Neural cell (in vitro differentiated cells): ENCODE data around the gene PDE8A. TPM values are rescaled to one million over a fixed set of nuclear protein-coding genes. Genes with fewer than 3 reads are reported as not detected.

Source experiments
- H2AFZ ChIP-seq: fragments of 200-600, 300-800 bp; sonication (generic), shearing (Covaris generic); 2 replicates; pipeline ENCODE4 v1.6.0; 2014; ENCODE audit warnings: low read depth, mild to moderate bottlenecking, antibody characterized with exemption, low read length, moderate library complexity
- H3F3A ChIP-seq: fragments of 200-600 bp; shearing (Covaris generic); 2 replicates; pipeline ENCODE4 v1.6.1; 2016; ENCODE audit warnings: mild to moderate bottlenecking, moderate library complexity, mixed read lengths, antibody characterized with exemption, low read length; ENCODE audit not compliant: insufficient read depth, poor library complexity, severe bottlenecking
- H3K27ac ChIP-seq: fragments of 200-600, 300-800 bp; sonication (generic), shearing (Covaris generic); 2 replicates; pipeline ENCODE4 v1.5.1; 2014; ENCODE audit warnings: mild to moderate bottlenecking, low read length, moderate library complexity
- H3K27me3 ChIP-seq: fragments of 300-800, 200-600 bp; sonication (generic), shearing (Covaris generic); 2 replicates; pipeline ENCODE4 v1.6.0; 2014; ENCODE audit warnings: mild to moderate bottlenecking, low read depth, low read length, moderate library complexity; ENCODE audit not compliant: insufficient read depth
- H3K36me3 ChIP-seq: fragments of 300-800, 200-600 bp; sonication (generic), shearing (Covaris generic); 2 replicates; pipeline ENCODE4 v1.5.1; 2014; ENCODE audit warnings: mild to moderate bottlenecking, antibody characterized with exemption, low read length, moderate library complexity; ENCODE audit not compliant: insufficient read depth
- H3K4me2 ChIP-seq: fragments of 300-800, 200-600 bp; sonication (generic), shearing (Covaris generic); 2 replicates; pipeline ENCODE4 v1.6.0; 2014; ENCODE audit warnings: mild to moderate bottlenecking, low read length
- H3K4me3 ChIP-seq: fragments of 300-800, 200-600 bp; sonication (generic), shearing (Covaris generic); 2 replicates; pipeline ENCODE4 v1.5.1; 2014; ENCODE audit warnings: mild to moderate bottlenecking, low read length, moderate library complexity
- H3K79me2 ChIP-seq: fragments of 200-600 bp; shearing (Covaris generic); replicated peaks from 2 replicates; pipeline ENCODE4 v1.6.0; 2014; ENCODE audit warnings: mild to moderate bottlenecking, low read length, moderate library complexity; ENCODE audit not compliant: insufficient read depth
- H3K9ac ChIP-seq: fragments of 300-800, 200-600 bp; sonication (generic), shearing (Covaris generic); 2 replicates; pipeline ENCODE4 v1.6.1; 2016; ENCODE audit warnings: mild to moderate bottlenecking, low read length, mixed read lengths
- H3K9me2 ChIP-seq: fragments of 200-600 bp; shearing (Covaris generic); 2 replicates; pipeline ENCODE4 v1.6.1; 2016; ENCODE audit warnings: mild to moderate bottlenecking, low read length, mixed read lengths; ENCODE audit not compliant: insufficient read depth
- H3K9me3 ChIP-seq: fragments of 200-600, 300-800 bp; sonication (generic), shearing (Covaris generic); 2 replicates; pipeline ENCODE4 v1.6.1; 2016; ENCODE audit warnings: mild to moderate bottlenecking, mixed run types, low read length, moderate library complexity, mixed read lengths
- H4K20me1 ChIP-seq: fragments of 200-600 bp; shearing (Covaris generic); 2 replicates; pipeline ENCODE4 v1.6.1; 2016; ENCODE audit warnings: mild to moderate bottlenecking, mixed run types; ENCODE audit not compliant: insufficient read depth
- CTCF ChIP-seq: fragments of 450-650 bp; IDR thresholded peaks from 2 replicates; pipeline ENCODE4 v1.5.1; 2014; ENCODE audit warnings: antibody characterized with exemption, mild to moderate bottlenecking, moderate library complexity; ENCODE audit not compliant: poor library complexity, severe bottlenecking
- EP300 ChIP-seq: fragments of 450-650 bp; conservative IDR thresholded peaks from 2 replicates; pipeline ENCODE4 v1.6.1; 2014; ENCODE audit warnings: antibody characterized with exemption, mild to moderate bottlenecking, moderate library complexity; ENCODE audit not compliant: poor library complexity, severe bottlenecking
- EZH2 ChIP-seq: fragments of 200-600, 300-800 bp; shearing (Covaris generic), sonication (generic); IDR thresholded peaks from 2 replicates; pipeline ENCODE4 v1.6.1; 2014; ENCODE audit warnings: antibody characterized with exemption, low read length, borderline replicate concordance, mild to moderate bottlenecking; ENCODE audit not compliant: insufficient read depth, poor library complexity, severe bottlenecking
- MXI1 ChIP-seq: fragments of 450-650 bp; conservative IDR thresholded peaks from 2 replicates; pipeline ENCODE4 v1.6.1; 2014; ENCODE audit warnings: antibody characterized with exemption, mild to moderate bottlenecking; ENCODE audit not compliant: poor library complexity, severe bottlenecking
- POLR2AphosphoS5 ChIP-seq: IDR thresholded peaks from 2 replicates; pipeline ENCODE4 v1.6.1; 2012
- RAD21 ChIP-seq: fragments of 450-650 bp; conservative IDR thresholded peaks from 2 replicates; pipeline ENCODE4 v1.6.1; 2014; ENCODE audit warnings: antibody characterized with exemption, mild to moderate bottlenecking, moderate library complexity
- REST ChIP-seq: IDR thresholded peaks from 2 replicates; pipeline ENCODE4 v1.6.1; 2012; ENCODE audit warnings: borderline replicate concordance
- SMC3 ChIP-seq: fragments of 450-650 bp; conservative IDR thresholded peaks from 2 replicates; pipeline ENCODE4 v1.6.1; 2014; ENCODE audit warnings: antibody characterized with exemption, mild to moderate bottlenecking, moderate library complexity; ENCODE audit not compliant: poor library complexity
- TAF1 ChIP-seq: IDR thresholded peaks from 2 replicates; pipeline ENCODE4 v1.6.1; 2012; ENCODE audit warnings: low read depth
- polyA plus RNA-seq: library from polyadenylated mRNA; depleted of rRNA; stranded (reverse); fragments of >200 nt; gene quantifications from 2 replicates; pipeline ENCODE4 v1.2.3, GENCODE V29; 2014

PDE8A gene
- polyA plus RNA-seq, 1 donor from 2014 or later: 13.2 TPM

- no peak overlapping the region for H2AFZ ChIP-seq
- no peaks in the 10 kb centered on the region for H3F3A ChIP-seq
- H3K9ac ChIP-seq: no peak overlapping the region
- TF ChIP-seq POLR2AphosphoS5 (no peak), EZH2 (no peak), EP300 (no peak), RAD21 (no peak), REST (no peak), CTCF (no peak), SMC3 (no peak), TAF1 (no peak), MXI1 (no peak)
- H3K9me2 ChIP-seq: no peaks in the 10 kb centered on the region
- H3K36me3 ChIP-seq: no peaks in the 10 kb centered on the region
- no peak overlapping the region for H3K4me2 ChIP-seq
- no peaks in the 10 kb centered on the region for H3K79me2 ChIP-seq
- no peaks in the 10 kb centered on the region for H3K27me3 ChIP-seq
- H3K4me3 ChIP-seq: no peak overlapping the region
- no peak overlapping the region for H3K27ac ChIP-seq
- no peaks in the 10 kb centered on the region for H3K9me3 ChIP-seq
- H4K20me1 ChIP-seq: no peaks in the 10 kb centered on the region
These were observed 34.7 kb upstream of the PDE8A start for GRCh38 chr15:84946772-84947489.

- Histone ChIP-seq H3K9me2 (no peaks in the 10 kb centered on the region), H3K4me2 (no peak overlapping the region), H3K9ac (no peak overlapping the region), H3F3A (no peaks in the 10 kb centered on the region), H3K79me2 (no peaks in the 10 kb centered on the region), H3K9me3 (no peaks in the 10 kb centered on the region), H3K4me3 (no peak overlapping the region), H3K27ac (no peak overlapping the region), H2AFZ (no peak overlapping the region), H3K36me3 (no peaks in the 10 kb centered on the region), H3K27me3 (no peaks in the 10 kb centered on the region), H4K20me1 (no peaks in the 10 kb centered on the region)
- TF ChIP-seq REST: no peak
- no peak for TF ChIP-seq TAF1
- no peak for TF ChIP-seq RAD21
- TF ChIP-seq MXI1: no peak
- TF ChIP-seq CTCF: no peak
- no peak for TF ChIP-seq POLR2AphosphoS5
- no peak for TF ChIP-seq EP300
- TF ChIP-seq SMC3: no peak
- no peak for TF ChIP-seq EZH2
These were observed 33.5 kb upstream of the PDE8A start for GRCh38 chr15:84947947-84948830.
